Measurements from ENCODE around the gene CORO6. TPM values are rescaled to one million over a fixed set of nuclear protein-coding genes. Genes with fewer than 3 reads are reported as not detected.

CORO6 gene
- 4.2 and 6.5 TPM in 2 replicates for total RNA-seq (2014; rRNA removed; shearing (Covaris generic))
- polyA plus RNA-seq (2016; fragmentation: Nextera tagmentation; extraction: Ambion mirVana), result 3.7 and 4.0 TPM in 2 replicates

- Histone ChIP-seq H3K4me2 (ENCODE audit: unreplicated experiment) (peak within 1 kb of the TSS; percentile 87), H4K20me1 (ENCODE audit: insufficient read depth) (no peaks in the 10 kb centered on the region), H3K9ac (peak within 1 kb of the TSS; percentile 76), H3K9me3 (ENCODE audit: low read depth) (no peaks in the 10 kb centered on the region), H3K27me3 (replicated peaks; ENCODE audit: insufficient read depth) (no peaks in the 10 kb centered on the region), H2AFZ (peak within 1 kb of the TSS; percentile 94), H3K27ac (no peak within 1 kb of the TSS), H3K9me2 (ENCODE audit: insufficient read depth) (no peaks in the 10 kb centered on the region), H3K4me1 (ENCODE audit: insufficient read depth) (peaks cover 8% of the 10 kb centered on the region), H3K4me3 (peak within 1 kb of the TSS; percentile 88), H3K79me2 (ENCODE audit: insufficient read depth) (no peaks in the 10 kb centered on the region), H3K36me3 (ENCODE audit: low read depth) (no peaks in the 10 kb centered on the region), H3F3A (ENCODE audit: insufficient read depth) (peaks cover 15% of the 10 kb centered on the region)
- TF ChIP-seq EZH2 (IDR thresholded peaks at IDR 0.05; ENCODE audit: insufficient read depth, poor library complexity, severe bottlenecking) (no peak), EZH2phosphoT487 (IDR thresholded peaks at IDR 0.05; ENCODE audit: insufficient read depth, low read depth) (no peak)
- in situ Hi-C loops (cut with MboI), result no loop called here
- 13 to 19% methylated on average over 46 to 64 of the region's 77 CpGs for WGBS, 2 experiments (ENCODE audit: low coverage in 1 of 2, low lambda C conversion rate in 2 of 2, missing lambda C conversion rate in 2 of 2)
- DNase-seq, result peak; percentile 78
Measured at GRCh38 chr17:29622337-29623282, at the start of gene CORO6. TSS of gene CORO6 (minus strand) at chr17:29622912. CDS start at chr17:29621421, 1,491 bp downstream.

GRCh38 chr17:29671661-29672060 lies 48.9 kb upstream of the CORO6 start:
- 88 to 91% methylated on average over 5 of the region's 5 CpGs for WGBS, 2 experiments (ENCODE audit: low coverage in 1 of 2, low lambda C conversion rate in 2 of 2, missing lambda C conversion rate in 2 of 2)
- Histone ChIP-seq H3K4me2 (ENCODE audit: unreplicated experiment) (no peak overlapping the region), H3K4me3 (no peak overlapping the region), H3K27me3 (replicated peaks; ENCODE audit: insufficient read depth) (no peaks in the 10 kb centered on the region), H3F3A (ENCODE audit: insufficient read depth) (peaks cover 6% of the 10 kb centered on the region; the same call in 1 of the 2 replicates), H3K9me2 (ENCODE audit: insufficient read depth) (no peaks in the 10 kb centered on the region), H3K9me3 (ENCODE audit: low read depth) (no peaks in the 10 kb centered on the region), H3K36me3 (ENCODE audit: low read depth) (peaks cover 5% of the 10 kb centered on the region; the same call in 1 of the 2 replicates), H3K27ac (no peak overlapping the region), H3K9ac (no peak overlapping the region), H4K20me1 (ENCODE audit: insufficient read depth) (no peaks in the 10 kb centered on the region), H3K4me1 (ENCODE audit: insufficient read depth) (peaks cover 6% of the 10 kb centered on the region; the same call in 1 of the 2 replicates), H3K79me2 (ENCODE audit: insufficient read depth) (no peaks in the 10 kb centered on the region), H2AFZ (no peak overlapping the region)
- DNase-seq, result no peak
- TF ChIP-seq EZH2 (IDR thresholded peaks at IDR 0.05; ENCODE audit: insufficient read depth, poor library complexity, severe bottlenecking) (no peak), EZH2phosphoT487 (IDR thresholded peaks at IDR 0.05; ENCODE audit: insufficient read depth, low read depth) (no peak)
- in situ Hi-C loops (cut with MboI), result no loop called here

- in situ Hi-C loops (cut with MboI), result no loop called here
- no peaks in the 10 kb centered on the region for H3K79me2 ChIP-seq (ENCODE audit: insufficient read depth)
- H3K27ac ChIP-seq, result no peak overlapping the region
- H3K27me3 ChIP-seq (replicated peaks; ENCODE audit: insufficient read depth), result no peaks in the 10 kb centered on the region
- no peak overlapping the region for H2AFZ ChIP-seq
- H3K36me3 ChIP-seq (ENCODE audit: low read depth), result peaks cover 5% of the 10 kb centered on the region; the same call in 1 of the 2 replicates
- no peak overlapping the region for H3K9ac ChIP-seq
- peaks cover 28% of the 10 kb centered on the region for H3F3A ChIP-seq (ENCODE audit: insufficient read depth)
- H3K4me1 ChIP-seq (ENCODE audit: insufficient read depth), result peaks cover 24% of the 10 kb centered on the region
- H3K9me3 ChIP-seq (ENCODE audit: low read depth), result no peaks in the 10 kb centered on the region
- H3K4me2 ChIP-seq (ENCODE audit: unreplicated experiment), result no peak overlapping the region
- no peaks in the 10 kb centered on the region for H3K9me2 ChIP-seq (ENCODE audit: insufficient read depth)
- H4K20me1 ChIP-seq (ENCODE audit: insufficient read depth), result no peaks in the 10 kb centered on the region
- TF ChIP-seq EZH2phosphoT487 (IDR thresholded peaks at IDR 0.05; ENCODE audit: insufficient read depth, low read depth) (no peak), EZH2 (IDR thresholded peaks at IDR 0.05; ENCODE audit: insufficient read depth, poor library complexity, severe bottlenecking) (no peak)
- no peak for DNase-seq
- no peak overlapping the region for H3K4me3 ChIP-seq
Measured at GRCh38 chr17:29669266-29669665, 46.6 kb upstream of the CORO6 start.

- H3K4me1 ChIP-seq (ENCODE audit: insufficient read depth), result peaks cover 32% of the 10 kb centered on the region
- no peak for DNase-seq
- H3K4me3 ChIP-seq, result no peak overlapping the region
- H3F3A ChIP-seq (ENCODE audit: insufficient read depth), result peaks cover 28% of the 10 kb centered on the region
- H3K9me3 ChIP-seq (ENCODE audit: low read depth), result no peaks in the 10 kb centered on the region
- no peaks in the 10 kb centered on the region for H3K79me2 ChIP-seq (ENCODE audit: insufficient read depth)
- no peaks in the 10 kb centered on the region for H3K27me3 ChIP-seq (replicated peaks; ENCODE audit: insufficient read depth)
- H3K27ac ChIP-seq, result no peak overlapping the region
- H4K20me1 ChIP-seq (ENCODE audit: insufficient read depth), result no peaks in the 10 kb centered on the region
- H3K9ac ChIP-seq, result no peak overlapping the region
- no peak overlapping the region for H3K4me2 ChIP-seq (ENCODE audit: unreplicated experiment)
- in situ Hi-C loops (cut with MboI), result no loop called here
- TF ChIP-seq EZH2 (IDR thresholded peaks at IDR 0.05; ENCODE audit: insufficient read depth, poor library complexity, severe bottlenecking) (no peak), EZH2phosphoT487 (IDR thresholded peaks at IDR 0.05; ENCODE audit: insufficient read depth, low read depth) (no peak)
- H3K9me2 ChIP-seq (ENCODE audit: insufficient read depth), result no peaks in the 10 kb centered on the region
- no peak overlapping the region for H2AFZ ChIP-seq
- H3K36me3 ChIP-seq (ENCODE audit: low read depth), result peaks cover 5% of the 10 kb centered on the region; the same call in 1 of the 2 replicates
Measured at GRCh38 chr17:29667969-29668368, 45.3 kb upstream of the CORO6 start.

Data from GM23248 (cell line).